ENCODE data around the gene TTC16. TPM values are rescaled to one million over a fixed set of nuclear protein-coding genes. Genes with fewer than 3 reads are reported as not detected.
A peak's percentile ranks its signal among the peaks of the same experiment; 100 is the strongest.

Gene TTC16
- total RNA-seq, 1 experiment from 2014 or later, result not detected

GRCh38 chr9:127694890-127695720, 20.8 kb upstream of the TTC16 start:
- in situ Hi-C loops (cut with HindIII; ENCODE audit: low pct_unique_long_range_greater_than_20kb, low sequenced_read_pairs), result no loop called here

DNA sequence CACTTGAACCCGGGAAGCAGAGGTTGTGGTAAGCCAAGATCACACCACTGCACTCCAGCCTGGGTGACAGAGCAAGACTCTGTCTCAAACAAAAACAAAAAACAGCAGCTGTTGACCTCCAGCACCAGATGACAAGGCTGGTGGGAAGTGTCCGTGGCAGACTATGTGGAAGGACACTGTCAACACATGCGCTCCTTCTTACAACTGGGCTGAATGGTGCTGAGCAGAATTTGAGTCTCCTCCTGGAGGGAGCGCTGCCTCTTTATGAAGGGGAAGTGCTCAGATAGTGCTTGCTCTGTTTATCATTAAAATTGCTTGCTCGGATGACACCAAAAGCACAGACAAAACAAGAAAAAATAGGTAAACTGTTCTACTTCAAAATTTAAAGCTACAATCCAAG, 18.3 kb upstream of the TTC16 start:
- no peak for DNase-seq (ENCODE audit: low read depth)
- in situ Hi-C loops (cut with HindIII; ENCODE audit: low pct_unique_long_range_greater_than_20kb, low sequenced_read_pairs), result no loop called here

More at GRCh38 chr9:127694890-127695720, 20.8 kb upstream of the TTC16 start:
- DNase-seq (ENCODE audit: low read depth), result no peak

DNA sequence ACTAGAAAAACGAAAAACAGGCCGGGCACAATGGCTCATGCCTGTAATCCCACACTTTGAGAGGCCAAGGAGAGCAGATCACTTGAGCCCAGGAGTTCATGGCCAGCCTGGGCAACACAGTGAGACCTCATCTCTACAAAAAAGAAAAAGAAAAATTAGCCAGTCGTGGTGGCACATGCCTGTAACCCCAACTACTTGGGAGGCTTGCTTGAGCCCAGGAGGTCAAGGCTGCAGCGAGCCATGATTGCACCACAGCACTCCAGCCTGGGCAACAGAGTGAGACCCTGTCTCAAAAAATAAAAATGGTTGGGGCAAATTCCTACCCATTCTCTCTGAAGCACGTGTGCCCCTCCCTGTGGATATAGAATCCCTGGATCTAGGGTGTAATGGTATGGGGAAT, 17.5 kb upstream of the TTC16 start:
- in situ Hi-C loops (cut with HindIII; ENCODE audit: low pct_unique_long_range_greater_than_20kb, low sequenced_read_pairs), result no loop called here
- no peak for DNase-seq (ENCODE audit: low read depth)

DNA sequence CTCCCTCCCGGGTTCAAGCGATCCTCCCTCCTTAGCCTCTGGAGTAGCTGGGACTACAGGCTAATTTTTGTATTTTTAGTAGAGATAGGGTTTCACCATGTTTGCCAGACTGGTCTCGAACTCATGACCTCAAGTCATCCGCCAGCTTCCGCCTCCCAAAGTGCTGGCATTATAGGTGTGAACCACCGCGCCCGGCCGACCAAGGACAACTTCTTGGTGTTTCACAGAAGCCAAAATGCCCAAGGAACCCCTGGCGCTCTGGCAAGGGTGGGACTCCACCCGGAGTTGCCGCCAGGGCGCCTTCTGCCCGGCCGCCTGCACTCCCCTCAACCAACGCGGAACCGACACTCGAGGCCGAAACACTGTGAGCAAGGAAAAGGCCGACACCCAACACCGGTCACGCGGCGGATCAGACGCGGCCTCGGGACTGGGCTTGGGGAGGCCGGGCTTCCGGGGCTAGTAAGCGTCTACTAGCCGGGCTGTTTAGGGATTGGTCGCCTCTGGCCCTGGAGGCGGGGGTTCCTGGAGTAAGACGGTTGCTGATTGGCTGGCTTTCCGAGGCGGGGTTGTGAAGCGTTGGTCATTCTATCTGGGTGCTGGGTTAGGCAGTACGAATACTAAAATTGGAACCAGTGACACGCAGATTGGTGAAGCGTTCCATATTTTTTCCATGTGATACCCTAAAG, 16.8 kb upstream of the TTC16 start:
- peak; percentile 95 for DNase-seq (ENCODE audit: low read depth)
- in situ Hi-C loops (cut with HindIII; ENCODE audit: low pct_unique_long_range_greater_than_20kb, low sequenced_read_pairs), result no loop called here

GRCh38 chr9:127700140-127700539, 15.7 kb upstream of the TTC16 start:
- in situ Hi-C loops (cut with HindIII; ENCODE audit: low pct_unique_long_range_greater_than_20kb, low sequenced_read_pairs), result no loop called here
- no peak for DNase-seq (ENCODE audit: low read depth)

DNA sequence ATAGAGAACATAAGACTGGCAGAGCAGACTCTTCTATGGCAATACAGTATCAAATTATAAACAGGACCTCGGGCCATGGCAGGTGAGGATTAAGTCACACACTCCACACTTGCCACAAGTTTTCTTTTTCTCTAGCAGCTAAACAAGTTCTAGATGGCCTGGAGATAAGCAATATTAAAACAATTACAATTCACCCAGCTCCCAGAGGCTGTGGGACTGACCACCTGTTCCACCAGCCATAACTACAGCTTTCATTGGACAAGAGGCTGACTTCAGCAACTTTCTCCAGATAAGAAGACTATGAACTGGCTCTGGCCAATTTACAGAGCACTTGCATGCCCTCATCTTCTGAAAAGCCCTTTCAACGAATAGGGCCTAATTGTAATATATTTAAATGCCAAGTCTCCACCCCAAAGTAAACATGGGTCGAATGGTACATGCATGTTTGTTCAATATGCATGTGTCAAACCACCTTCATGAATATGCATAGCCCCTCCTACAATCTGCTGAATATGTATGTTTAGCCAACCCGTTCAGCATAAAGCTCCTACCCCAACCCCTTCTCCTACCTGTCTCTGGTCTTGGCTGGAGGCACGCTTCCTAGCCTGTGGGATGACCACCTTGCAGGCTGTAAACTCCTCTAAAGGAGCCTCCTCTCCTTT, 15.2 kb upstream of the TTC16 start:
- in situ Hi-C loops (cut with HindIII; ENCODE audit: low pct_unique_long_range_greater_than_20kb, low sequenced_read_pairs), result no loop called here
- no peak for DNase-seq (ENCODE audit: low read depth)

DNA sequence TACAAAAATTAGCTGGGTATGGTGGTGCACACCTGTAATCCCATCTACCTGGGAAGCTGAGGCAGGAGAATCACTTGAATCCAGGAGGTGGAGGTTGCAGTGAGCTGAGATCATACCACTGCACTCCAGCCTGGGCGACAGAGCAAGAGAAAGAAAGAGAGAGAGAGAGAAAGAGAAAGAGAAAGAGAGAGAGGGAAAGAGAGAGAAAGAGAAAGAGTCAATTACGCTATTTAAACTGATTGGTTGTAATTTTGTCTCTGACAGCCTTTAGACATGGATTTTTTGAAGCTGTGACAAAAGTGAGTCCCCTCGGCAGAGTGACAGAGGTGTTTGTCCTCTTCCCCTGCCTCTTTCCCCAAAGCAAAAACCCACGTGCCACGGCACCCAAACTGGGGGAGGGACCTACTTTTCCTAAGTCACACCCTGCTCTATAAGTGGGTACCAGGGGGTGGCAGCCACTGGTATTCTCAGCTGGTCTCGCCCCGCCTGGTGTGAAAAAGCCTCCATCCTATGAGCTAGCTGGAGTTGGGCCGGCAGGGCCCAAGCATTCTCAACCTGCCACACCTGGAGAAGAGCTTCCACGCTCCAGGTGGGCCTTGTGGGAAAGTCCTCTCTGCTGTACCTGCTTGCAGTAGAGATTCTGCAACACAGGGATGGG, 12.5 kb upstream of the TTC16 start:
- DNase-seq (ENCODE audit: low read depth), result no peak
- in situ Hi-C loops (cut with HindIII; ENCODE audit: low pct_unique_long_range_greater_than_20kb, low sequenced_read_pairs), result no loop called here

GRCh38 chr9:127705577-127706379, 10.1 kb upstream of the TTC16 start:
- no peak for DNase-seq (ENCODE audit: low read depth)
- in situ Hi-C loops (cut with HindIII; ENCODE audit: low pct_unique_long_range_greater_than_20kb, low sequenced_read_pairs), result no loop called here

GRCh38 chr9:127706836-127707241, 9.0 kb upstream of the TTC16 start, which contains the start of gene CFAP157:
Gene CFAP157 (plus strand): TSS chr9:127706988. CDS start chr9:127707032, 44 bp downstream.
- in situ Hi-C loops (cut with HindIII; ENCODE audit: low pct_unique_long_range_greater_than_20kb, low sequenced_read_pairs), result no loop called here
- no peak for DNase-seq (ENCODE audit: low read depth)

DNA sequence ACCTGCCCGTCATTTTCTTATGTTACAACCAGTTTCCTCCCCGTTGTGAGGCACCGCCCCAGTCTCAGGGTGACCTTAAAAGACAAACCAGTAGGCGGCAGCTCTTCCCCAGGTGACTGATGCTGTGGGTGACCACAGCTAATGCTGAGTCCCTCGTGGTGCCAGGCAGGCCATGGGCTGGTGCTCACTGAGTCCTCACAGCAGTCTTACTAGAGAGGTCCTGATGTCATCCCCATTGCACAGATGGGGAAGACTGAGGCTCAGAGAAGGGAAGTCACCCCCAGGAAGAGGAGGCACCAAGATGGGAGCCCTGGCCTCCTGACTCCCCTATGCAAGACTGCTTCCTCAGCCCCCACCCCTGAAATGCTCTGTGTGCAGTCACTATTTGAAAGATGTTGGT, 8.1 kb upstream of the TTC16 start:
- in situ Hi-C loops (cut with HindIII; ENCODE audit: low pct_unique_long_range_greater_than_20kb, low sequenced_read_pairs), result no loop called here
- DNase-seq (ENCODE audit: low read depth), result no peak

DNA sequence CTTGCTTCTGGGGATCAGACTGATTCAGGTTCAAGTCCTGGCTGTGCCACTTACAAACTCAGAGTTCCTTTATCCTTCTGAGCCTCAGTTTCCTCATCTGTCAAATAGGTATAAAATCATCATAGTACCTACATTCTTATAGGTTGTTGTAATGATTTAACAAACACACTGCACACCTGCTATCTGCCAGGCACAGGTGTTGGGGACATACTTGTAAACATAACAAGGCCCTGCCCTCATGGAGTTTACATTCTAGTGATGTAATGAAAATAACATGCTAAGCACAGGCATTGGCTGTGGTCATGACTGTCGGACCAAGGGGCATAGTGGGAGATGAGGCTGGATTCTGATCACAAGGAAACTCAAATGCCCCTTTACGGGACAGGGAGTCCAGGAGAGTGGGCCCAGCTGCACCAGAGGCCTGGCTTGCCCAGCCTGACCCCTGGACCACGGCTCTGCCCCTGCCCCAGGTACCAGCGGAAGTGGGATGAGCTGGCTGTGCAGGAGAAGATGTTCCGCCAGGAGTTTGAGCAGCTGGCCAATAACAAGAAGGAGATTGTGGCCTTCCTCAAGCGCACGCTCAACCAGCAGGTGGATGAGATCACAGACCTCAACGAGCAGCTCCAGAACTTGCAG, 6.8 kb upstream of the TTC16 start:
- in situ Hi-C loops (cut with HindIII; ENCODE audit: low pct_unique_long_range_greater_than_20kb, low sequenced_read_pairs), result no loop called here
- DNase-seq (ENCODE audit: low read depth), result no peak

DNA sequence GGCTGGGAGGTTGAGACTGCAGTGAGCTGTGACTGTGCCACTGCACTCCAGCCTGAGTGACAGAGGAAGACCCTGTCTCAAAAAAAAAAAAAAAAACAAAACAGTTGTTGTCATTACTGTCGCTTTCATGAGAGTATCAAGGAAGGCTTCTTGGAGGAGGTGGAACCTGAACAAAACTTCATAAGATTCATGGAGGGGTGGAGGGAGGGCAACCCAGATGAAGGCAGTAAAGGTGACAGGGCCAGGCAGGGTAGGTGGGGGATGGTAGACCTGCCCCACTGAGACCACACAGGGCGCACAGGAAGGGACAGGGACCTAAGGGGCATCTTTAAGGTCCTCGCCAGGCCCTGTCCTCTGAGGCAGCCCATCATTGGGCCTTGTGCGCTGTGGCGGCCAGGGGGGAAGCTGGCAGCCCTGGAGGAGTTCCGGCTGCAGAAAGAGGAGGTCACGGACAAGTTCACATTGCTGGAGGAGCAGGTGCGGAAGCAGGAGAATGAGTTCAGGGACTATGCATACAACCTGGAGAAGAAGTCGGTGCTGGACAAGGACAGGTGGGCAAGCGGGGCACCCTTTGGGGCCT, 5.6 kb upstream of the TTC16 start:
- in situ Hi-C loops (cut with HindIII; ENCODE audit: low pct_unique_long_range_greater_than_20kb, low sequenced_read_pairs), result no loop called here
- no peak for DNase-seq (ENCODE audit: low read depth)

- no peak for DNase-seq (ENCODE audit: low read depth)
- in situ Hi-C loops (cut with HindIII; ENCODE audit: low pct_unique_long_range_greater_than_20kb, low sequenced_read_pairs), result no loop called here
Observed at GRCh38 chr9:127711226-127711701, 4.6 kb upstream of the TTC16 start.

DNA sequence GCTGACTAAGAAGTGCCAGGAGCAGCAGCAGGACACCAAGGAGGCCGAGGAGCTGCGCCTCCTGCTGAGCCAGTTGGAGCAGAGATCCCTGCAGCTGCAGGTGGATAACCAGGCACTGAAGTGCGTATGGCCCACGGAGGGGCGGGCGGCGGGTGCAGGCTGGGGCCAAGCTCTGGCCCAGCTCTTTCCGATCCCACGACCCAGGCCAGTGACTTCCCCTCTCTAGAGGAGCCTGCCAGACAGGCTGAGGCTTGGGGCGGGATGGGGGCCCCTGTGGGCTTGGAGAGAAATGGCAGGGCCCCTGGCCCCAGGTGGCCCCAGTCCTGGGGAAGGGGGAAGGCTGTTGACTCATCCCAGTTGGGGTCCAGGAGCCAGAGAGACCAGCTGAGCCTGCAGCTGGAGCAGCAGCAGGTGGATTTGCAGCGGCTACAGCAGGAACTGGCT, 4.0 kb upstream of the TTC16 start:
- in situ Hi-C loops (cut with HindIII; ENCODE audit: low pct_unique_long_range_greater_than_20kb, low sequenced_read_pairs), result no loop called here

GRCh38 chr9:127712371-127712770, 3.5 kb upstream of the TTC16 start:
- in situ Hi-C loops (cut with HindIII; ENCODE audit: low pct_unique_long_range_greater_than_20kb, low sequenced_read_pairs), result no loop called here
- no peak for DNase-seq (ENCODE audit: low read depth)

More for the DNA sequence above, 4.0 kb upstream of the TTC16 start:
- no peak for DNase-seq (ENCODE audit: low read depth)

GRCh38 chr9:127712867-127713266, 3.0 kb upstream of the TTC16 start:
- DNase-seq (ENCODE audit: low read depth), result no peak
- in situ Hi-C loops (cut with HindIII; ENCODE audit: low pct_unique_long_range_greater_than_20kb, low sequenced_read_pairs), result no loop called here
